Ectodermal cell (in vitro differentiated cells): Measurements from ENCODE around the gene ZNF148.

Source experiments
- H3K27ac ChIP-seq: 2 replicates; pipeline ENCODE4 v1.7.0; 2013; ENCODE audit warnings: mild to moderate bottlenecking, low read depth, low read length; ENCODE audit not compliant: insufficient read depth, poor library complexity, severe bottlenecking
- H3K27me3 ChIP-seq: 2 replicates; pipeline ENCODE4 v1.7.0; 2013; ENCODE audit warnings: mild to moderate bottlenecking, low read length; ENCODE audit not compliant: insufficient read depth, control insufficient read depth, poor library complexity, severe bottlenecking
- H3K36me3 ChIP-seq: one replicate; pipeline ENCODE4 v1.7.0; 2013; ENCODE audit warnings: low read length; ENCODE audit not compliant: control insufficient read depth, insufficient read depth
- H3K4me1 ChIP-seq: one replicate; pipeline ENCODE4 v1.7.0; 2013; ENCODE audit warnings: low read length; ENCODE audit not compliant: control insufficient read depth, insufficient read depth
- H3K4me3 ChIP-seq: 2 replicates; pipeline ENCODE4 v1.7.0; 2013; ENCODE audit warnings: low read depth, low read length, control low read depth; ENCODE audit not compliant: insufficient read depth
- H3K9me3 ChIP-seq: 2 replicates; pipeline ENCODE4 v1.7.0; 2013; ENCODE audit warnings: mild to moderate bottlenecking, low read length, moderate library complexity; ENCODE audit not compliant: control insufficient read depth
- WGBS, 2 experiments: methylation state at CpG; one replicate each; pipeline ENCODE4 v1.1.7; 2013; ENCODE audit warnings: missing lambda C conversion rate in 2 of 2; 5-methylcytosine and 5-hydroxymethylcytosine counted together

Gene ZNF148

GRCh38 chr3:125203731-125204130, 171.4 kb downstream of the ZNF148 start:
- Histone ChIP-seq H3K27ac (no peak overlapping the region), H3K4me3 (no peak overlapping the region), H3K27me3 (no peaks in the 10 kb centered on the region), H3K4me1 (no peaks in the 10 kb centered on the region), H3K9me3 (no peaks in the 10 kb centered on the region), H3K36me3 (no peaks in the 10 kb centered on the region)

GRCh38 chr3:125202197-125202596, 172.9 kb downstream of the ZNF148 start:
- no peaks in the 10 kb centered on the region for H3K9me3 ChIP-seq
- no peak overlapping the region for H3K27ac ChIP-seq
- 70 to 83% methylated on average over 3 to 4 of the region's 4 CpGs for WGBS, 2 experiments
- H3K4me3 ChIP-seq = no peak overlapping the region
- H3K27me3 ChIP-seq = no peaks in the 10 kb centered on the region
- H3K4me1 ChIP-seq = no peaks in the 10 kb centered on the region
- H3K36me3 ChIP-seq = no peaks in the 10 kb centered on the region

GRCh38 chr3:125200731-125201139, 174.4 kb downstream of the ZNF148 start:
- no peaks in the 10 kb centered on the region for H3K4me1 ChIP-seq
- no peaks in the 10 kb centered on the region for H3K27me3 ChIP-seq
- no peaks in the 10 kb centered on the region for H3K9me3 ChIP-seq
- no peaks in the 10 kb centered on the region for H3K36me3 ChIP-seq
- H3K27ac ChIP-seq = no peak overlapping the region
- H3K4me3 ChIP-seq = no peak overlapping the region
- 95 to 97% methylated on average over 6 of the region's 6 CpGs for WGBS, 2 experiments

GRCh38 chr3:125194849-125195601, 180.1 kb downstream of the ZNF148 start:
- Histone ChIP-seq H3K36me3 (no peaks in the 10 kb centered on the region), H3K4me1 (no peaks in the 10 kb centered on the region), H3K27me3 (no peaks in the 10 kb centered on the region), H3K4me3 (no peak overlapping the region), H3K27ac (no peak overlapping the region), H3K9me3 (no peaks in the 10 kb centered on the region)
- WGBS, 2 experiments = 92 to 95% methylated on average over 5 of the region's 5 CpGs

GRCh38 chr3:125194061-125194848, 180.9 kb downstream of the ZNF148 start:
- WGBS, 2 experiments = 89 to 93% methylated on average over 7 of the region's 7 CpGs
- Histone ChIP-seq H3K27me3 (no peaks in the 10 kb centered on the region), H3K27ac (no peak overlapping the region)

GRCh38 chr3:125192190-125193035, 182.7 kb downstream of the ZNF148 start:
- H3K9me3 ChIP-seq = no peaks in the 10 kb centered on the region
- peaks cover 6% of the 10 kb centered on the region for H3K4me1 ChIP-seq
- H3K27ac ChIP-seq = no peak overlapping the region
- H3K27me3 ChIP-seq = no peaks in the 10 kb centered on the region
- no peaks in the 10 kb centered on the region for H3K36me3 ChIP-seq
- WGBS, 2 experiments = 68 to 73% methylated on average over 12 of the region's 12 CpGs
- no peak overlapping the region for H3K4me3 ChIP-seq

More at GRCh38 chr3:125194061-125194848, 180.9 kb downstream of the ZNF148 start:
- Histone ChIP-seq H3K4me1 (no peaks in the 10 kb centered on the region), H3K4me3 (no peak overlapping the region), H3K9me3 (no peaks in the 10 kb centered on the region), H3K36me3 (no peaks in the 10 kb centered on the region)

- H3K27ac ChIP-seq = no peak overlapping the region
- H3K9me3 ChIP-seq = no peaks in the 10 kb centered on the region
- no peaks in the 10 kb centered on the region for H3K27me3 ChIP-seq
- peaks cover 11% of the 10 kb centered on the region for H3K4me1 ChIP-seq
- no peaks in the 10 kb centered on the region for H3K36me3 ChIP-seq
- H3K4me3 ChIP-seq = no peak overlapping the region
- 92% methylated on average over 7 of the region's 7 CpGs for WGBS, 2 experiments
Measured at GRCh38 chr3:125191730-125192129, 183.4 kb downstream of the ZNF148 start.

- whole genome bisulfite sequencing, 2 experiments = 94 to 96% methylated on average over 3 to 4 of the region's 4 CpGs
- Histone ChIP-seq H3K27ac (no peak overlapping the region), H3K36me3 (no peaks in the 10 kb centered on the region)
Measured at GRCh38 chr3:125191256-125191655, 183.9 kb downstream of the ZNF148 start.

GRCh38 chr3:125190786-125191185, 184.3 kb downstream of the ZNF148 start:
- Histone ChIP-seq H3K9me3 (no peaks in the 10 kb centered on the region), H3K27me3 (no peaks in the 10 kb centered on the region), H3K4me1 (peaks cover 17% of the 10 kb centered on the region), H3K4me3 (no peak overlapping the region), H3K27ac (no peak overlapping the region), H3K36me3 (no peaks in the 10 kb centered on the region)
- 60 to 64% methylated on average over 3 of the region's 3 CpGs for WGBS, 2 experiments

More at GRCh38 chr3:125191256-125191655, 183.9 kb downstream of the ZNF148 start:
- no peaks in the 10 kb centered on the region for H3K27me3 ChIP-seq
- no peaks in the 10 kb centered on the region for H3K9me3 ChIP-seq
- H3K4me1 ChIP-seq = peaks cover 15% of the 10 kb centered on the region
- no peak overlapping the region for H3K4me3 ChIP-seq
